ES-I3 (cell line): ENCODE data around the gene NANOS2.
"Not testable (repeated sequence)": the region's sequence is repeated elsewhere in the genome, so short reads cannot be mapped to it uniquely, and the experiment has no call there.

Source experiments
- H3K36me3 ChIP-seq: 2 replicates; pipeline ENCODE4 v1.6.1; 2013; ENCODE audit warnings: mild to moderate bottlenecking, low read length, control low read depth, moderate library complexity; ENCODE audit not compliant: insufficient read depth
- H3K4me1 ChIP-seq: 2 replicates; pipeline ENCODE4 v1.6.1; 2013; ENCODE audit warnings: mild to moderate bottlenecking, control low read depth, low read length; ENCODE audit not compliant: insufficient read depth
- H3K9ac ChIP-seq: 2 replicates; pipeline ENCODE4 v1.6.1; 2013; ENCODE audit warnings: low read depth, mild to moderate bottlenecking, low read length, moderate library complexity
- H3K9me3 ChIP-seq: 2 replicates; pipeline ENCODE4 v1.6.1; 2013; ENCODE audit warnings: mild to moderate bottlenecking, low read length, moderate library complexity; ENCODE audit not compliant: control insufficient read depth, insufficient read depth

NANOS2 gene

DNA sequence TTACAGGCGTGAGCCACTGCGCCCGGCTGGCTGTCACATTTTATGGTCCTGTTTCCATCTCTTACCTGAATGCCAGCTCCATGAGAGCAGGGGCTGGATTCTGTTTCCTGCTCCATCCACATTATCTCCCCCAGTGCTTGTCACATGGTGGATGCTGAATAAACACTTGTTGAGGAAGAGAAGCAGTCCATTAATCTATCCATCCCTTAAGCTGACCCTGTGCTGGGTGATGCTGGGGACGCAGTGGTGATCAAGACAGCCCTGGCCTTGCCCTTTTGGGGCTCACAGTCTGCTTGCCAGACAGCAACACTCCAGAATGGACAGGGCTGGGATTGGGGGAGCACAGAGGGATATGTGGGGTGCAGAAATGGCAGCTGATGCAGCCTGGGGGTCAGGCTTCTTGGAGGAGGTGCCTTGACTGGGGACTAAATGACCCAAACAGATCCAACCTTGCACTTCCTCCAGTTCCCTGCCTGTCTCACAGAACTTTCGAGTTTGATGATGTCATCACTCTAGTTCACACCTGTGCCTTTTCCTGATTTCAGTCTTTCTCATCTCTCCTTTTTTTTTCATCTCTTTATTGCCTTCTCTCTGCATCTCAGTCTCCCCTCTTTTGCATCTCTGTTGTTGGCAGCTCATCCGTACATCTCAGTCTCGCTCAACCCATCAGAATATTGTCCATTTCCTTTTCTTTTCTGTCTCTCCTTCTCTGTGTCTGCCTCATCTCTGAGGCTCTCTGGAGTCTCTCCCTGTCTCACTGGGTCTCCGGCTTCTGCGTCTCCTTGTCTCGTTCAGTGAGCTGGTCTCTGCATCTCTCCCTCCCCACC, 33.3 kb downstream of the NANOS2 start:
- Histone ChIP-seq H3K9ac (no peak overlapping the region), H3K4me1 (peaks cover 23% of the 10 kb centered on the region)

DNA sequence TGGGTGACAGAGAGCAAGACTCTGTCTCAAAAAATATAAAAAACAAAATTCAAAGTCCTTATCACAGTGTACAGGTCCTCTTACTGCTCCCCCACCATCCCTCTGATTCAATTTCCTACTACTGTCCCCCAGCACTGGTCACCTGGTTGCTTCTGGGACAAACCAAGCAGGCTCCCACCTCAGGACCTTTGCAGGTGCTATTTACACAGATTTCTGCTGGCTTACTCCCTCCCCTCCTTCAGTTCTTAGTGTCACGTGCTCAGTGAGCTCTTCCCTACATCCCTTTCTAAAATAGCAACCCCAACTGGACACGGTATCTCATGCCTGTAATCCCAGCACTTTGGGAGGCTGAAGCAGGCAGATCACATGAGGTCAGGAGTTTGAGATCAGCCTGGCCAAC, 34.6 kb downstream of the NANOS2 start:
- H3K9ac ChIP-seq, result no peak overlapping the region
- no peaks in the 10 kb centered on the region for H3K9me3 ChIP-seq
- H3K4me1 ChIP-seq, result peaks cover 23% of the 10 kb centered on the region
- no peaks in the 10 kb centered on the region for H3K36me3 ChIP-seq

More for the DNA sequence above, 33.3 kb downstream of the NANOS2 start:
- Histone ChIP-seq H3K9me3 (no peaks in the 10 kb centered on the region), H3K36me3 (no peaks in the 10 kb centered on the region)

DNA sequence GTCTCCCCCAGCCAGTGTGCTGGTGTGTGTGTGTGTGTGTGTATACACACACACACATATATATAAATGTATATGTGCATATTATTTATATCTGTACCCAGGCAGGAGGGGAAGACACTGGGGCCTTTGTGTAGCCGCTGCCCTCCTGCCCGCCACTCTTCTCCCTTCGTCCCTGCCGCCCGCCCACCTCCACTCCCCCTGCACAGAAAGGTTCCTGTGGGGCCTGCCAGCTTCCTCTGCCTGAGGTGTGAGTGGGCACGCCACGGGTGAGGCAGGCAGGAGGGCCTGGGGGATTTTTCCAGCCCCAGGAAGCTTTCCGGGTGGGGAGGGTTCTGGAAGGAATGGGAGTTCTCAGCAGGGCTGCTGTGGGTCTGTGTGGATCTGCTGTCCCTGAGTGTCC, 35.5 kb downstream of the NANOS2 start:
- Histone ChIP-seq H3K36me3 (no peaks in the 10 kb centered on the region), H3K9ac (no peak overlapping the region), H3K4me1 (peaks cover 29% of the 10 kb centered on the region), H3K9me3 (no peaks in the 10 kb centered on the region)

DNA sequence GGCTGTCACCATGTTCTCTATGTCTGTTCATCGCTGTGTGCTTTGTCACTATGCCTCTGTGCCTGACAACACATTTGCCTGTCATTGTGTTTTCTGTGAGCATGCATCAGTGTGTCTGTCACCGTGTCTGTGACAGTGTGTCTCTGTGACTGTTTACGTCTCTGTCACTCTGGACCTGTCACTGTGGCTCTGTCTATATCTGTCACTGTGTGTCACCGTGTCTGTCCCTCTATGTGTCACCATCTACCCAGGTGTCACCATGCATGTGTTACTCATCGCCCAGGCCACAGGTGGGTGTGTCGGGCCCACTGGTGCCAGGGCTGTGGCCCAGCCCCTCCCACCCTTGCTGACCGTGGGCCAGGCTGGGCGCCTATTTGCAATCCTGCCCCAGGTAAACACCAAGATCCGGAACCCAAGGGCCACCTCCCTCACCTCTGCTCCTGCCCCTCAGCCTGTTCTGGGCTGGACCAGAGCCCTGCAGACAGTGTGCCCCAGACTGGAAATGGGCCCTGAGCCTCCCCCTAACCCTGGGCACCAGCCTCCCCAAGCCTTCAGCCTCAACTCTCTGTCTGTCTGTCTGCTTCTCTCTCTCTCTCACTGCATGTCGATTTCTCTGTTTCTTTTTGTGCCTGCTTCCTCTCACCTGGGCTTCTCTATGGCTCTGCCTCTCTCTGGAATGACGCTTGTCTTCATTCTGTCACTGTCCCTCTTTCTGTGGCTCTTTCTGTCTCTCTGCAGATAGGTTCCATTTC, 36.4 kb downstream of the NANOS2 start:
- Histone ChIP-seq H3K4me1 (peaks cover 36% of the 10 kb centered on the region), H3K9ac (no peak overlapping the region), H3K9me3 (no peaks in the 10 kb centered on the region), H3K36me3 (no peaks in the 10 kb centered on the region)

DNA sequence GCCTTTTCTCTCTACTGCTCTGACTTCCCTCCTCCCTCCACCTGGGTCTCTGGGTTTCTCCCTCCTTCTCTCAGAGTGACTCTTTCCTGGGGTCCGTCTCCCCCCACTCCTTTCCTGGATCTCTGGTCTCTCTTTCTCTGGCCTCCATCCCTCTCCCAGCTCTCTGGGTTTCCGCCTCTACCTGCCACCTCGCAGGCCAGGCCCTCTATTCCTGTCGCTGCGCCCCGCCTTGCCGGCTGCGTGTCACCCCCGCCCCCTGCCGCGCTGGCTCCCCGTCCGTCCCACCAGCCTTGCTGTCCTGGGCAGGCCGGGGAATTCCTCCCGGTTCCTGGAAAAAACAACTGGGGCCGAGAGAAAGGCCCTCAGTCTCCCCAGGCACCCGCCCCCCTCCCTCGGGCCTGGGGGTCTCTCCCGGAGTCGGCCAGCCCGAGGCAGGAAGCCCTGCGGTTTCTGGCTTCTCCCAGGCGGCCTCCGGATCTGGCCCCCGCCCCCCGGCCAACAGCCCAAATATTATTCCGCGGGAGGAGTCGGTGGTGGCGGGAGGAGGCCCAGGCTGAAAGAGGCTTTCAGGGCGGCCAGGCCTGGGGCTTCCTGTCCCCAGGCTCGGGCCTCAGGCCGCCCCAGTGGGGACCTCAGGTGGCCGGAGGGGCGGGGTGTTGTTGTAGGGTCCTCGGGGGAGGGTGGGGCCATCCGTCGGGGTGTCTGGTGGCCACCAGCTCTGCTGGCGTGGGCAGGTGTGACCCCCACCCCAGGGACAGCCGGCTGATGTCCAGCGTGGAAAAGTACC, 38.0 kb downstream of the NANOS2 start:
- Histone ChIP-seq H3K4me1 (peaks cover 30% of the 10 kb centered on the region), H3K36me3 (no peaks in the 10 kb centered on the region), H3K9ac (peak overlapping the region; percentile 51), H3K9me3 (no peaks in the 10 kb centered on the region)

DNA sequence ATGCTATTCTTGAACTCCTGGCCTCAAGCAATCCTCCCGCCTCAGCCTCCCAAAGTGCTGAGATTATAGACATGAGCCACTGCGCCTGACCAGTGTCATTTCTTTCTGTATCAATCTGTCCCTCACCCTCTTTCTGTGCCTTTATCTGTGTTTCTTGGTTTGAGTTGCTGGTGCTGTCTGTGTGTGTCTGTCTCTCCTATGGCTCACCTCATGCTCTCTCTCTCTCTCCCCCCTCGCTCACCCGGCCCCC, 38.5 kb downstream of the NANOS2 start:
- H3K36me3 ChIP-seq, result no peaks in the 10 kb centered on the region
- peaks cover 24% of the 10 kb centered on the region for H3K4me1 ChIP-seq
- H3K9me3 ChIP-seq, result no peaks in the 10 kb centered on the region
- peak overlapping the region; percentile 51 for H3K9ac ChIP-seq

DNA sequence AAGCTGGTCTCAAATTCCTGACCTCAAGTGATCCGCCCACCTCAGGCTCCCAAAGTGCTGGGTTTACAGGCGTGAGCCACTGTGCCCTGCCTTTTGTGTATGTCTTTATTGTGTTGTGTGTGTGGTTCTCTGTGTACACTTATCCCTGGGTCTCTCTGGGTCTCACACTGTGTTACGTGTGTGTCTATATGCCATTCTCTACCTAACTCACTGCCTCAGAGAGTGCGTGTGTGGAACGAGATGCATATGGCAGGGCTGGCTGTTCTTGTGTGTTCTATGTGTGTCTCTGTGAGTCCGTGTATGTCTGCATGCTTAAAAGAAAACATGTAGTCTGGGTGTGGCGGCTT, 40.0 kb downstream of the NANOS2 start:
- peaks cover 22% of the 10 kb centered on the region for H3K4me1 ChIP-seq
- no peaks in the 10 kb centered on the region for H3K36me3 ChIP-seq
- H3K9ac ChIP-seq, result no peak overlapping the region
- no peaks in the 10 kb centered on the region for H3K9me3 ChIP-seq

DNA sequence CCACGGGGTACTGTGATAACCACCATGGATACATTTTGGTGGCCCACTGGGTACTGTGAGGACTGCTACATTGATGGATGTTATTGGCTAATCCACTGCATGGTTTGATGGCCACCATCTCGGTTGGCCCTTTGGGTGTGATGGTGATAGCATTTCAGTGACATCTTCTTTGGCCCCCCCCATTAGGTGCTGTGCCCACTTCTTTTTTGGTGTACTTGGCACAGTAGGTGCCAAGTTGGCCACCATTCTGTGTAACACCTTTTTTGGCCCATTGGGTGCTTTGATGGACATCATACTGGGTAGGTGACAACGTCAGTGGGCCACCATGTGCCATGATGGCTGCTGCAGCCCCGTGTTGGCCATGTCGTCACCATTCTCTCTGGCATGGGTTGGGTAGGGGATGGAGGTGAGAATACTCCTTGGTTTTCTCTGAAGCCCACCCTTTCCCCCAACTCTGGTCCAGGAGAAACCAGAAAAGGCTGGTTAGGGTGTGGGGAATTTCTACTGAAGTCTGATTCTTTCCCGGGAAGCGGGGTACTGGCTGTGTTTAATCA, 41.3 kb downstream of the NANOS2 start:
- H3K36me3 ChIP-seq, result no peaks in the 10 kb centered on the region
- H3K9ac ChIP-seq, result no peak overlapping the region
- H3K4me1 ChIP-seq, result peaks cover 20% of the 10 kb centered on the region
- H3K9me3 ChIP-seq, result no peaks in the 10 kb centered on the region

DNA sequence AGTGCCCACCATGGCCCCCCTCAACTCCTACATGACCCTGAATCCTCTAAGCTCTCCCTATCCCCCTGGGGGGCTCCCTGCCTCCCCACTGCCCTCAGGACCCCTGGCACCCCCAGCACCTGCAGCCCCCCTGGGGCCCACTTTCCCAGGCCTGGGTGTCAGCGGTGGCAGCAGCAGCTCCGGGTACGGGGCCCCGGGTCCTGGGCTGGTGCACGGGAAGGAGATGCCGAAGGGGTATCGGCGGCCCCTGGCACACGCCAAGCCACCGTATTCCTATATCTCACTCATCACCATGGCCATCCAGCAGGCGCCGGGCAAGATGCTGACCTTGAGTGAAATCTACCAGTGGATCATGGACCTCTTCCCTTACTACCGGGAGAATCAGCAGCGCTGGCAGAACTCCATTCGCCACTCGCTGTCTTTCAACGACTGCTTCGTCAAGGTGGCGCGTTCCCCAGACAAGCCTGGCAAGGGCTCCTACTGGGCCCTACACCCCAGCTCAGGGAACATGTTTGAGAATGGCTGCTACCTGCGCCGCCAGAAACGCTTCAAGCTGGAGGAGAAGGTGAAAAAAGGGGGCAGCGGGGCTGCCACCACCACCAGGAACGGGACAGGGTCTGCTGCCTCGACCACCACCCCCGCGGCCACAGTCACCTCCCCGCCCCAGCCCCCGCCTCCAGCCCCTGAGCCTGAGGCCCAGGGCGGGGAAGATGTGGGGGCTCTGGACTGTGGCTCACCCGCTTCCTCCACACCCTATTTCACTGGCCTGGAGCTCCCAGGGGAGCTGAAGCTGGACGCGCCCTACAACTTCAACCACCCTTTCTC, 42.3 kb downstream of the NANOS2 start:
- H3K36me3 ChIP-seq, result no peaks in the 10 kb centered on the region

DNA sequence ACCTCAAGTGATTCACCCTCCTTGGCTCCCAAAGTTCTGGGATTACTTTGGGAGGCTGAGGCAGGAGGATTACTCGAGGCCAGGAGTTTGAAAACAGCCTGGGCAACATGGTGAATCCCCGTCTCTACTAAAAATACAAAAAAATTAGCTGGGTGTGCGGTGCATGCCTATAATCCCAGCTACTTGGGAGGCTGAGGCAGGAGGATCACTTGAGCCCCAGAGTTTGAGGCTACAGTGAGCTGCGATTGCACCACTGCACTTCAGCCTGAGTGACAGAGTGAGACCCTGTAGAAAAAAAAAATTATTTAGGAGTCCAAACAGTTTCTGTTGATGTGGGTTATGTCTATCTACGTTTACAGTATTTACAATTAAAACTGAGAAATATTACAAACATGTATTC, 43.8 kb downstream of the NANOS2 start:
- no peaks in the 10 kb centered on the region for H3K36me3 ChIP-seq
- H3K9ac ChIP-seq, result no peak overlapping the region
- no peaks in the 10 kb centered on the region for H3K9me3 ChIP-seq
- H3K4me1 ChIP-seq, result peaks cover 27% of the 10 kb centered on the region

More for the DNA sequence above, 42.3 kb downstream of the NANOS2 start:
- Histone ChIP-seq H3K4me1 (peaks cover 18% of the 10 kb centered on the region), H3K9me3 (no peaks in the 10 kb centered on the region), H3K9ac (no peak overlapping the region)

DNA sequence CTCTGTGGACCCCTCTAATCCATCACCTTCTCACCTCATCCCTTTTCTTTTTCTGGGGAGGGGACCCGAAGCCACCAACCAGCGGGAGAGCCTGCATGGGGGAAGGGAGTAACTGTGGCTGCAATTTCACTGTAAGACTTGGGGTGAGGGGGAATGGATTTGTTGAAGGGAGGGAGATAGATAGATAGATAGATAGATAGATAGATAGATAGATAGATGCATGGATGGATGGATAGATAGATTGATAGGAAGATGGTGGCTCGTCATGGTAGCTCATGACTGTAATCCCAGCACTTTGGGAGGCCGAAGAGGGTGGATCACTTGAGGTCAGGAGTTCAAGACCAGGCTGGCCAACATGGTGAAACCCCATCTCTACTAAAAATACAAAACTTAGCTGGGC, 47.3 kb downstream of the NANOS2 start:
- H3K36me3 ChIP-seq, H3K9me3 ChIP-seq, H3K9ac ChIP-seq: not testable (repeated sequence)
- peaks cover 21% of the 10 kb centered on the region; the same call in 1 of the 2 replicates for H3K4me1 ChIP-seq

DNA sequence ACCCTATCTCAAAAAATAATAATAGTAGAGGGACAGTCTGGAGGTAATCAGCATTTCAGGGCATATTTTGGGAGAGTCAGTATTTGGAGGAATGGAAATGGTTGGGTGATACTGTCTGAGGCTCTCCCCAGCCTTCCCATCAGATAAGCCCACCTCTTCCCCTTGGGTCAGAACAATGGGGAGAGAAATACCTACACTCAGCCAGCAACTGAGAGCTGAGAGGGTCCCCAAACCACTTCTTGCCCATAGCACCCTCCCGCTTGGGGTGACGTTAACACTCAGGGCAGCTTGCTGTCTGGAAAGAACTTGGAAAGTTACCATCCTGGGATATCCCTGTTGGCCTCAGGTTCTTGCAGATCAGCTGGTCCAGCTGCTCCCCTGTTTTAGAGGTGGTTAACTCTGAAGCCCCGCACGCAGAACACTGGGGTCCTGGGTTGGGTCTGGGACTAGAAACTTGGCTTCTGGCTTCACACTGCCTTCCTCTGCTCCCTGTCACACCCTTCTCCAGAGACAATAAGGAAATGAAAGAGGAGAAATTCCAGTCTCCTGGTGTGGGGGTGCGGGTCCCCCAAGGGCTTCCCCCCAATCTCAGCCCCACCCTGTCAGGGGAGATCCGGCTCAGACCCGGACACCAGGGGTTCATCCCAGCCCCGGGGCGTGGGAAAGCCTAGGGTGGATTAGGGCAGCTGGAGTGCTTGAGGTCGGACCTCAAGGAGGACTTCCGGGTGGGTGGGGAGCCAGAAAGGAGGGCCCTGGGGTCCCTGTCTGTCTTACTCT, 48.0 kb downstream of the NANOS2 start:
- Histone ChIP-seq H3K36me3 (no peaks in the 10 kb centered on the region), H3K9me3 (no peaks in the 10 kb centered on the region), H3K9ac (no peak overlapping the region)

DNA sequence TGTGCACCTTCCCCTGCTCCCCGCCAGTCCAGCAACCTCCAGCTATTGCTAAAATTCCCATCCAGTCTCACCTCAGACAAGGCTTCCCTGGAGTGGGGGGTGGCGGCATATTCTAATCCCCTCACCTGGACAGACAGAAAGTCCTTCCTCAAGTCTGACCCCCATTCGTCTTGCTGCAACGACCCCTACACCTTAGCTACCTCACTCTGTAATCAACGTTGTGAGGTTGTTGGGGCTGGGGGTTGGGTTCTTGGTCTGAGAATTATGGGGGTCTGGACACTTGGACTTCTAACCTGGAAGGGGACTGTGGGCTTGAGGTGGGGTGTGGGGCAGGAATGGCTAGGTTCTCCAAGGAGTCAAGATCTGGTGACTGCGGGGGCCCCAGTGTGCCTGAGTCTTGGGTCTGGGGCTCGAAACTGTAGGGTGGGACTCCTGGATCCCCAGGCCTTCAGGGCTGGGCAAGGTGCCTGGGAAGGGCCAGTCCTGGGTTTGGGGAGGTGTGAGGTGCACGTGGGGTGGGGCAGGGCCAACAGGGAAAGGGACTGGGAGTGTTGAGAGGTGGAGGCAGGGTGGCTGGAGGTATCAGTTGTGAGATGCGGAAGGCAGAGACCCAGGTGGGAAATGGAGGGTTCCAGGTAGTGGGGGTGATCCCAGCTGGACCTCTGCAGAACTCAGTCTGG, 49.2 kb downstream of the NANOS2 start:
- Histone ChIP-seq H3K4me1 (peaks cover 21% of the 10 kb centered on the region; the same call in 1 of the 2 replicates), H3K9ac (peak overlapping the region; percentile 97; the same call in 1 of the 2 replicates)

More for the DNA sequence above, 48.0 kb downstream of the NANOS2 start:
- H3K4me1 ChIP-seq, result peaks cover 21% of the 10 kb centered on the region; the same call in 1 of the 2 replicates

More for the DNA sequence above, 49.2 kb downstream of the NANOS2 start:
- Histone ChIP-seq H3K36me3 (no peaks in the 10 kb centered on the region; the same call in 1 of the 2 replicates), H3K9me3 (no peaks in the 10 kb centered on the region)
